ENCODE data around the gene EEFSEC. TPM values are rescaled to one million over a fixed set of nuclear protein-coding genes. Genes with fewer than 3 reads are reported as not detected.

Gene EEFSEC
- total and polyA plus RNA-seq, 2 of the 4 experiments (the other 2 are of a cell fraction): 4.5 to 9.3 TPM

DNA sequence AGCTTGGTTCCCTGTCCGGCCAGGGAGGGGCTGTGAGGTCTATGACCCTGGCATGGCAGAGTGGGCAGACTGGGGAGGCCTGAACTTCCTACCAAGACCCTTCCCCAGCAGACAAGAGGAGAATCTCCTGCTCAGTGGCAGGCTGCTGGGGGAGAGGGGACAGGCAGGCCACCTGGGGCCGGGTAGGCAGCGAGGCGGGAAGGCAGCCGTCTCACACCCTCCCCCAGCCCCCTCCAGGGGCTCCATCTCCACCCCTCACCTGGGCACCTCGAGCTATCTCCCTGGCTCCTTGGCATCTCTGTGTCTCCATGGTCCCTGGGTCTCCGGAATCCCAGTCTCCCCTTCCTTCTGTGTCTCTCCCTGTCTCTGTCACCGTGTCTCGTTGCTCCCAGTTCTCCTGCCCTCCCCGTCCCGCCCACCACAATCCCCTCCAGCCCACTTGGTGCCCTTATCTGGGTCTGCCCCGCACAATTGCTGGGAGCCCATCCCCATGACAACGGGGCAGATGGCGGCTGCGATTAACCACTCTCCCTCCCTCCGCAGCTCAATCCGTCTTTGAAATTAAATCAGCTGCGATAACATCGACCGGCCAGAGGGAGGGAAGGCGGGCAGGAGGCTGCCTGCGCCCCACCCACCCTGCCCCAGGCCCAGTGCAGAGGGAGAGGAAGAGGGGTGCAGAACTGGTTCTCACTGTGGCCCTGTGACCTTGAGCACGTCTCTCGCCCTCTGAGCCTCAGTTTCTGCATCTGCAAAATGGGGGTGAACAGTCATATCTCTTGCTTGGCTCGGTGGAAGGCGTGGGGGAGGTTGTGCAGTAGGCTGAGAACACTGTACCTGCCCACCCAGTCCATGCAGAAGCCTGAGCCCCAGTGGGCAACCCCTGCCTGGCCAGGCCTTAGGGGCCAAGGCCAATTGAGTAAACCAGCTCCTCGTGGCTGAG lies 303.8 kb downstream of the EEFSEC start:
- ChIA-PET POLR2A (ENCODE audit: unreplicated experiment) (no interaction called here), CTCF (no interaction called here)
- no peaks in the 10 kb centered on the region for H3K9me1 ChIP-seq (ENCODE audit: insufficient read depth, low read length)
- no peak overlapping the region for H2BK5ac ChIP-seq (ENCODE audit: low read depth, low read length, poor library complexity, severe bottlenecking)
- no peak overlapping the region for H3K18ac ChIP-seq (ENCODE audit: low read depth, low read length)
- no peak overlapping the region for H3K9ac ChIP-seq (ENCODE audit: low read depth, low read length)
- no peak overlapping the region for H2BK120ac ChIP-seq (ENCODE audit: low read depth, low read length)
- intact Hi-C loops (cut with micrococcal nuclease): no loop called here
- H3K27ac ChIP-seq (ENCODE audit: insufficient read depth, low read length): no peak overlapping the region
- no peak overlapping the region for H4K8ac ChIP-seq (ENCODE audit: low read depth in 2 of 2, low read length in 2 of 2)
- H2AFZ ChIP-seq (replicated peaks; ENCODE audit: low read length, poor library complexity): no peak overlapping the region
- peaks cover 2% of the 10 kb centered on the region; the same call in 1 of the 2 replicates for H3K9me3 ChIP-seq (ENCODE audit: control insufficient read depth, insufficient read depth, low read length)
- no peak overlapping the region for H3K4me2 ChIP-seq (ENCODE audit: low read depth, low read length)
- H4K91ac ChIP-seq (ENCODE audit: insufficient read depth, low read depth, low read length): no peak overlapping the region
- peaks cover 69% of the 10 kb centered on the region for H3K27me3 ChIP-seq (ENCODE audit: control insufficient read depth, insufficient read depth, low read length)
- no peak overlapping the region for H3K4me3 ChIP-seq (ENCODE audit: insufficient read depth, low read depth, low read length)
- H4K5ac ChIP-seq (ENCODE audit: low read depth, low read length): no peak overlapping the region
- dilution Hi-C loops (cut with HindIII; ENCODE audit: low sequenced_read_pairs, unreplicated experiment): no loop called here
- 46% methylated on average over 7 of the region's 27 CpGs; no CpG with 5 or more reads in 1 of the 2 experiments for WGBS, 2 experiments (ENCODE audit: extremely low coverage in 2 of 2, insufficient read length in 1 of 2)
- no peak overlapping the region for H3K56ac ChIP-seq (ENCODE audit: extremely low read depth, insufficient read depth, low read length)
- in situ Hi-C loops (cut with MboI; ENCODE audit: low sequenced_read_pairs): no loop called here
- no peak overlapping the region for H2AK5ac ChIP-seq (ENCODE audit: low read depth, low read length)
- no peak overlapping the region for H2BK20ac ChIP-seq (ENCODE audit: low read depth, low read length)
- no peak overlapping the region for H2BK15ac ChIP-seq (ENCODE audit: low read depth, low read length)
- no peaks in the 10 kb centered on the region for H3K4me1 ChIP-seq (ENCODE audit: control insufficient read depth, insufficient read depth, low read length)
- H2AK9ac ChIP-seq (replicated peaks; ENCODE audit: low read depth, low read length, poor library complexity): no peak overlapping the region
- DNase-seq (no peak), ATAC-seq (ENCODE audit: low read depth) (no peak)
- H3K79me1 ChIP-seq (ENCODE audit: low read depth in 1 of 2, low read length in 2 of 2): no peaks in the 10 kb centered on the region
- H3K14ac ChIP-seq (replicated peaks; ENCODE audit: low read depth, low read length): no peak overlapping the region
- no peaks in the 10 kb centered on the region for H3K36me3 ChIP-seq (ENCODE audit: control insufficient read depth, insufficient read depth, low read length)
- no peaks in the 10 kb centered on the region; the same call in 1 of the 2 replicates for H4K20me1 ChIP-seq (ENCODE audit: insufficient read depth, low read length)
- H3K4ac ChIP-seq (ENCODE audit: low read depth, low read length): no peak overlapping the region
- BruUV-seq (replicated peaks): no TSS peak
- no peak overlapping the region for H3K23ac ChIP-seq (ENCODE audit: low read depth, low read length)
- TF ChIP-seq POLR2A (IDR thresholded peaks at IDR 0.05; ENCODE audit: low read depth, low read length) (no peak), ELK1 (IDR thresholded peaks at IDR 0.05; ENCODE audit: borderline replicate concordance, low read depth, low read length) (no peak), RCOR1 (IDR thresholded peaks at IDR 0.05; ENCODE audit: insufficient replicate concordance, low read length) (no peak), RFX5 (IDR thresholded peaks at IDR 0.05; ENCODE audit: low read depth, low read length) (no peak), CTCF (conservative IDR thresholded peaks at IDR 0.05; ENCODE audit: low read depth, low read length) (no peak), CEBPB (IDR thresholded peaks at IDR 0.05; ENCODE audit: low read depth, low read length) (no peak), SMC3 (IDR thresholded peaks at IDR 0.05; ENCODE audit: low read depth, low read length) (no peak), NFE2L2 (IDR thresholded peaks at IDR 0.05; ENCODE audit: low read depth, low read length) (no peak), MXI1 (IDR thresholded peaks at IDR 0.05; ENCODE audit: borderline replicate concordance, low read depth, low read length) (no peak), FOS (IDR thresholded peaks at IDR 0.05; ENCODE audit: low read depth, low read length) (no peak), BHLHE40 (IDR thresholded peaks at IDR 0.05; ENCODE audit: low read depth, low read length) (no peak), CHD1 (IDR thresholded peaks at IDR 0.05; ENCODE audit: low read depth, low read length) (no peak), MAFK (IDR thresholded peaks at IDR 0.05; ENCODE audit: low read depth, low read length) (no peak), RAD21 (IDR thresholded peaks at IDR 0.05; ENCODE audit: low read length) (no peak)
- TF ChIP-seq, protein P1, sequence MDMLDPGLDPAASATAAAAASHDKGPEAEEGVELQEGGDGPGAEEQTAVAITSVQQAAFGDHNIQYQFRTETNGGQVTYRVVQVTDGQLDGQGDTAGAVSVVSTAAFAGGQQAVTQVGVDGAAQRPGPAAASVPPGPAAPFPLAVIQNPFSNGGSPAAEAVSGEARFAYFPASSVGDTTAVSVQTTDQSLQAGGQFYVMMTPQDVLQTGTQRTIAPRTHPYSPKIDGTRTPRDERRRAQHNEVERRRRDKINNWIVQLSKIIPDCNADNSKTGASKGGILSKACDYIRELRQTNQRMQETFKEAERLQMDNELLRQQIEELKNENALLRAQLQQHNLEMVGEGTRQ (IDR thresholded peaks at IDR 0.05; ENCODE audit: low read depth, low read length): no peak
